Measurements from ENCODE around the gene FAM184A. TPM values are rescaled to one million over a fixed set of nuclear protein-coding genes. Genes with fewer than 3 reads are reported as not detected.
A peak's percentile ranks its signal among the peaks of the same experiment; 100 is the strongest.

FAM184A gene
- total RNA-seq, 2 experiments from 2014 or later: 3.7 to 6.0 TPM

DNA sequence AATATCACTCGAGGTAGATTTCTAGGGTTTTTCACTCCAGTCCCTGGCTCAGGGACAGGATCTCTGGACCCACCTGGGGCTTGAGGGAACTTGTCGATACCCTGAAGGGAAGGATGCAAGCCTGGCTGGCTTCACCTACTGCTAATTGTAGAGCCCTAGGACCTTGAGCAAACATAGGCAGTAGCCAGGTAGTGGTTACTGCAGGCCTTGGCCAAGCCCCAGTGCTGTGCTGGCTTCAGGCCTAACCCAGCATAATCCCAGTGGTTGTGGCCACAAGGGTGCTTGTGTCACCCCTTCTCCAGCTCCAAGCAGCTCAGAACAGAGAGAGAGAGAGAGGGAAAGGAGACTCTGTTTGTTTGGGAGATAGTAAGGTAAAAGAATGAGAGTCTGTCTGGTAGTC is 137.7 kb downstream of the FAM184A start:
- CTCF ChIA-PET: no interaction called here
- peaks cover 6% of the 10 kb centered on the region for H3K4me1 Mint-ChIP-seq
- H3K27me3 Mint-ChIP-seq: peaks cover 18% of the 10 kb centered on the region
- no peak overlapping the region for H3K27ac Mint-ChIP-seq
- DNase-seq (no peak), ATAC-seq (peak; percentile 16)
- peaks cover 42% of the 10 kb centered on the region for H3K36me3 Mint-ChIP-seq
- H3K4me3 Mint-ChIP-seq: no peak overlapping the region
- H3K9me3 Mint-ChIP-seq (ENCODE audit: low read depth): peaks cover 27% of the 10 kb centered on the region

DNA sequence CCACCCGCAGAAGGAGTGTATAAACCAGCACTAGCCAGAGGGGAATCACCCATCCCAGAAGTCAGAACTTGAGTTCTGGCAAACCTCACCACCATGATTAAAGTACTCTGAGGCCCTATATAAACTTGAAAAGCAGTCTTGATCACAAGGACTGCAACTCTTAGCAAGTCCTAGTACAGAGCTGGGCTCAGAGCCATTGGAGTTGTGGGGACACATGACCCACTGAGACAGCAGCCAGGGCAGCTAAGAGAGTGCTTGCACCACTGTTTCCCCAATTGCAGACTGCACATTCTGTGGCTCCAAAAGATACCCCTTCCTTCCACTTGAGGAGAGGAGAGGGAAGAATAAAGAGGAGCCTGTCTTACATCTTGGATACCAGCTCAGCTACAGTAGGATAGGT is 138.8 kb downstream of the FAM184A start:
- Mint-ChIP-seq H3K4me1 (peaks cover 12% of the 10 kb centered on the region), H3K27me3 (peaks cover 10% of the 10 kb centered on the region), H3K27ac (no peak overlapping the region), H3K9me3 (ENCODE audit: low read depth) (peaks cover 18% of the 10 kb centered on the region), H3K4me3 (no peak overlapping the region), H3K36me3 (peaks cover 33% of the 10 kb centered on the region)
- ATAC-seq (no peak), DNase-seq (no peak)
- CTCF ChIA-PET: interaction anchor here (1.0 kb wide), 1 partner anchor 57 kb away, joined by 3 read pairs; no protein-coding TSS in a partner anchor

DNA sequence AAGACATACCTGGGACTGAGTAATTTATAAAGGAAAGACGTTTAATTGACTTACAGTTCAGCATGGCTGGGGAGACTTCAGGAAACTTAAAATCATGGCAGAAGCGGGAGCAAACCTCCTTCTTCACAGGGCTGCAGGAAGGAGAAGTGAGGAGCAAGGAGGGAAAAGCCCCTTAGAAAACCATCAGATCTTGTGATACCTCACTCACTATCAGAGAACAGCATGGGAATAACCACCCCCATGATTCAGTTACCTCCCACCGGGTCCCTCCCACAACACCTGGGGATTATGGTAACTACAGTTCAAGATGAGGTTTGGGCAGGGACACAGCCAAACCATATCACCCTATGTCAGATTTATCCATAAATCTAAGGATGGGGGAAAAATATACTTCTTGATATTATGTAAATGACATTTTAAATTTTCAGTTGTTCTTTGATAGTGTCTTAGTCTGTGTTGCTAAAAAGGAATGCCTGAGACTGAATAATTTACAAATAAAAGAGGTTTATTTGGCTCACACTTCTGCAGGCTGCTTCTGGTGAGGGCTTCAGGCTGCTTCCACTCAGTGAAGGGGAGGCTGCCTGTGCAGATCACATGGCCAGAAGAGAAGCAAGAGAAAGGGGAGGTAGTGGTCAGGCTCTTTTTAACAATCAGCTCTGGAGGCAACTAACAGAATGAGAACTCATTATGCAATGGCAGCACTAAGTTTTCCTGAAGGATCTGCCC is 142.3 kb downstream of the FAM184A start:
- no peak for ATAC-seq
- Mint-ChIP-seq H3K27me3 (no peaks in the 10 kb centered on the region), H3K4me1 (peaks cover 33% of the 10 kb centered on the region), H3K36me3 (peaks cover 41% of the 10 kb centered on the region), H3K9me3 (ENCODE audit: low read depth) (peaks cover 4% of the 10 kb centered on the region), H3K27ac (no peak overlapping the region), H3K4me3 (no peak overlapping the region)
- DNase-seq: no peak
- CTCF ChIA-PET: no interaction called here

DNA sequence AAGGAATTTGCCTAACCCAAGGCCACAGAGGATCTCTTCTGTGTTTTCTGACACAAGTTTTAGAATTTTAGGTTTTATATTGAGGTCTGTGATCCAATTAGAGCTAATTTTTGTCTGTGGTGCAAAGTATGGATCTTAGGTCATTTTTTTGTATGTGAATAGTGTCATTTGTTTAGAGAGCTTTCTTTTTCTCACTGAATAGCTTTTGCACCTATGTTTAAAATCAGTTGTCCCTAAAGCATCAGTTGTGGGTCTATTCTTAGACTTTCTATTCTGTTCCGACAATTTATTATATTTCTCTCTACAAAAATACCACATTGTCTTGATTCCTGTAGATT is 143.2 kb downstream of the FAM184A start:
- Mint-ChIP-seq H3K4me3 (peak overlapping the region; percentile 79), H3K27me3 (no peaks in the 10 kb centered on the region), H3K36me3 (peaks cover 45% of the 10 kb centered on the region), H3K9me3 (ENCODE audit: low read depth) (peaks cover 4% of the 10 kb centered on the region), H3K27ac (peak overlapping the region; percentile 93), H3K4me1 (peaks cover 39% of the 10 kb centered on the region)
- no peak for DNase-seq
- CTCF ChIA-PET: interaction anchor here (0.9 to 2.1 kb wide), 4 partner anchors 38 to 175 kb away, joined by 3 to 8 read pairs (median 5); partner anchors contain the start of gene FAM184A
- no peak for ATAC-seq

DNA sequence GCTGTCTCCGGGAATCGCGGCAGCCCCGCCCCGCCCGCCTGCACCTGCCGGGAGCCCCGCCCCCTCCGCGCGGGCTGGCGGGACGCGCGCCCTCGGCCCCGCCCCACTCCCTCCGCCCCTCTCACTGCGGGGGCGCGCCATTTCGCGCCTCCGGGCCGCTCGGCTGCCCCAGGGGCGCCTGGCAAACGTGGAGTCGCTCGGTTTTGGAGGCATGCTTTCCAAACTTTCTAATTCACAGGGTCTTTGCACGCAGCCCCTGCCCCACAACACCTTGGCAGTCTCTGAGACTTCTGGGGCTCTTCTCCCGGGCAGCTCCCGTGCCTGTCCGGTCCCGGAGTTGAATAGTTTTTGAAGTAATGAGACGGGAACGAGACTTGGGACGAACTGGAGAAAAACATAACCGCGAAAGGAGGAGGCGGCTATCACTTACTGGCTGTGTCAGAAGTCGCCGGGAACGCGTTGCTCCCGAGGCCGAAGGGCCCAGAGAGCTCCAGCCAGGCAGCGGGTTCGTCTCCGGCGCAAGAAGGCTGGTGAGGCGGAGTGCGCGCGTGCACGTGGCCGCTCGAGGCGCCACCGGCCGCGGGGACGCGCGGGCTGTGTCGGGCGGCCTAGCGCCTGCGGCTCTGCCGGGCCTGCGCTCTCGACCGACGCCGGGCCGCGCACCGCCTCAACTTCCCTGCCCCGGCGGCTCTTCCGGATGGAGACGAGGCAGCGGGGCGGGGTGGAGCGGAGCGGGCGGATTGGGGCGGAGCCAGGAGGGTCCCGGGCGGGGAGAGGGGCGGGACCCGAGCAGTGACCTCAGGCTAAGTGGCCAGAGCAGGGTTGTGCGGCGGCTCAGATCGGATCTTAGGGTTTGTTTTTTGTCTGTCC is 143.8 kb downstream of the FAM184A start, which contains the start of gene MCM9:
Gene MCM9 (minus strand): TSS at position 699 of the 870 bp plus-strand sequence. CDS start 3,436 bp downstream, outside the sequence.
- peaks cover 46% of the 10 kb centered on the region for H3K36me3 Mint-ChIP-seq
- peak within 1 kb of the TSS; percentile 93 for H3K27ac Mint-ChIP-seq
- CTCF ChIA-PET: interaction anchor here (0.9 to 2.1 kb wide), 4 partner anchors 38 to 176 kb away, joined by 3 to 8 read pairs (median 5); partner anchors contain the start of gene FAM184A
- no peaks in the 10 kb centered on the region for H3K27me3 Mint-ChIP-seq
- DNase-seq (peak; percentile 91), ATAC-seq (peak; percentile 95)
- peak within 1 kb of the TSS; percentile 79 for H3K4me3 Mint-ChIP-seq
- H3K4me1 Mint-ChIP-seq: peaks cover 39% of the 10 kb centered on the region
- peaks cover 4% of the 10 kb centered on the region for H3K9me3 Mint-ChIP-seq (ENCODE audit: low read depth)

DNA sequence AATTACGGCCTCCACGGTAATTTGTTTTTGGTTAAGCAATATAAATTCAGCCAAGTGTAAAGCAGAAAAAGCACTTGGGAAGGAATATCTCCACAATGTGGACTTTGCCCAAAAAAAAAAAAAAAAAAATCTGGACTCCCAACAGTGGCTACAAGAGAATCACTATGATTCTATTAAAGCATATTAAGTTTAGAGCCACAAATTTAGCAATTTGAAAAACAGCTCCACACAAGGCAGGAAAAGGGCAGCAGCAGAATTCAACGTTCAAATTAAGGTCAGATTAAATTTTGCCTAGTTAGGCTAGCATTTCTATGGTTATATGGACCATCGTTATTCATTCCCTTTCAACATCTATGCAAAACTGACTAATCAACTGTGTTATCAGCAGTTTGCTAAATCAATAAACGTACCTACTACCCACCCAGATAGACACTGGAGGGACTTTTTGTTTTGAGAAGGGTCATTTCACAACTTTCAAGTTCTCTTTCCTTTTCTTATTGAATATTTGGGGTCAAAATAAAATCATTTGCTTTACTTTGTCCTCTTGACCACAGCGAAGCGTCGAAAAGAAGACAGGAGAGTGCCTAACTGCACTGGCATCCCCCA is 144.5 kb downstream of the FAM184A start:
- ATAC-seq: no peak

DNA sequence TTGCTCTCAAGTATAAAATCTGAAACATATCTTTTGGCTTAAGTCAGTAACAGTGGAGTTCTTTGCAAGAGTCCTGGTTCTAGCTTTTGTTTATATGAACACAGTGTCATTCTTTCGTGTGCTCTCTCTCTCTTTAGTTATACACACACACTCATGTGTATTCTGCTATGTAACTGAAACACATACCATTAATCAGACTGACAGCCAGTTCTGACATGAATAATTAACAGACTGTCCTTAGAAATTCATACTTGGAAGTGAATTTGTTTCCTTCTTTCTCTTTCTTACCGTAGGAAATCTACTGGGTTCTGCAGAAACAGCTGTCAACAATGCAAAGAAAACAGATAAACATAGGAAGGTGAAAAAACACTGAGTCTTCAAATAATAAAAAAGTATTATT is 146.0 kb downstream of the FAM184A start:
- Mint-ChIP-seq H3K27ac (no peak overlapping the region), H3K36me3 (peaks cover 39% of the 10 kb centered on the region), H3K27me3 (no peaks in the 10 kb centered on the region), H3K9me3 (ENCODE audit: low read depth) (peaks cover 2% of the 10 kb centered on the region), H3K4me3 (no peak overlapping the region), H3K4me1 (peaks cover 41% of the 10 kb centered on the region)
- DNase-seq (no peak), ATAC-seq (no peak)
- CTCF ChIA-PET: no interaction called here

More for the DNA sequence above, 144.5 kb downstream of the FAM184A start:
- H3K27me3 Mint-ChIP-seq: no peaks in the 10 kb centered on the region
- H3K9me3 Mint-ChIP-seq (ENCODE audit: low read depth): peaks cover 4% of the 10 kb centered on the region
- peak overlapping the region; percentile 80 for H3K27ac Mint-ChIP-seq
- peaks cover 42% of the 10 kb centered on the region for H3K36me3 Mint-ChIP-seq
- H3K4me1 Mint-ChIP-seq: peaks cover 39% of the 10 kb centered on the region
- DNase-seq: no peak
- CTCF ChIA-PET: interaction anchor here (0.9 to 2.1 kb wide), 3 partner anchors 37 to 177 kb away, joined by 3 to 8 read pairs (median 7); partner anchors contain the start of gene FAM184A
- H3K4me3 Mint-ChIP-seq: peak overlapping the region; percentile 79

DNA sequence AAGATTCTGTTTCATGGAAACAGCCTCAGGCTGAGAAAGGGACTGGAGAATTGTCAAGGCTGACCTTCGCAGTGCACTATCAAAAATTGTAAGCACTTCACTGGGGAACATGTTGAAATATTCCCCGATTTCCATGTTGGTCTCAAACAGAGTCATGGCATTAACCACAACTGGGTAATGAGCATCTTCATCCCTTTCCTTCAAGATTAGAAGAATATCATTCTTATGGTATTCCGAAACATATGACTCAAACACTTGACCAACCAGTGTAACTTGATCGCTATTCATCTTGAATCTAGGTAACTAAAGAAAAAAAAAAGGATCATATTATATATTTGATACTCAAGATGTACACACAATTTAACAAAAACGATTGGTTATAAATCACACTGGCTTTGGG is 147.0 kb downstream of the FAM184A start:
- no peak for DNase-seq
- H3K36me3 Mint-ChIP-seq: peaks cover 37% of the 10 kb centered on the region
- peaks cover 39% of the 10 kb centered on the region for H3K4me1 Mint-ChIP-seq
- no peak overlapping the region for H3K27ac Mint-ChIP-seq
- H3K9me3 Mint-ChIP-seq (ENCODE audit: low read depth): no peaks in the 10 kb centered on the region
- no peak for ATAC-seq
- no peaks in the 10 kb centered on the region for H3K27me3 Mint-ChIP-seq
- CTCF ChIA-PET: no interaction called here
- no peak overlapping the region for H3K4me3 Mint-ChIP-seq

DNA sequence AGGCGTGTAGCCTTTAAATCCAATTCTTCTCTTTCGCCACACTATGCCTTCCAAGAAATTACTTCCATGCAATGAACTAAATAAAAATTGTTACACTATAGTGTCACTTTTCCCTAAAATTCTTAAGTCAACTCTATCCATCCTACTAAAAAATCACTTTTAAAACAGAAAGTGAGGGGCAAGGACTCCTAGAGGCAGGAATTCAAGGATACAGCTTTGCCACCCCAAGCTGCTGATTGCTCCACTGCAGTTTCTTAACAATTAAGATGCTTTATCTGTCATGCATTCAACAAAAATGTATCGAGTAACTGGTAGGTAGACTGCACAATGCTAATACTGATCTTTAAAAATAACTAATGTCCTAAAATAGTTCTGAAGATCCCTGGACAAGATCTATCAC is 147.8 kb downstream of the FAM184A start:
- CTCF ChIA-PET: no interaction called here
- DNase-seq (no peak), ATAC-seq (no peak)
- Mint-ChIP-seq H3K4me1 (peaks cover 36% of the 10 kb centered on the region), H3K27me3 (no peaks in the 10 kb centered on the region), H3K9me3 (ENCODE audit: low read depth) (no peaks in the 10 kb centered on the region), H3K36me3 (peaks cover 39% of the 10 kb centered on the region), H3K4me3 (no peak overlapping the region), H3K27ac (no peak overlapping the region)

DNA sequence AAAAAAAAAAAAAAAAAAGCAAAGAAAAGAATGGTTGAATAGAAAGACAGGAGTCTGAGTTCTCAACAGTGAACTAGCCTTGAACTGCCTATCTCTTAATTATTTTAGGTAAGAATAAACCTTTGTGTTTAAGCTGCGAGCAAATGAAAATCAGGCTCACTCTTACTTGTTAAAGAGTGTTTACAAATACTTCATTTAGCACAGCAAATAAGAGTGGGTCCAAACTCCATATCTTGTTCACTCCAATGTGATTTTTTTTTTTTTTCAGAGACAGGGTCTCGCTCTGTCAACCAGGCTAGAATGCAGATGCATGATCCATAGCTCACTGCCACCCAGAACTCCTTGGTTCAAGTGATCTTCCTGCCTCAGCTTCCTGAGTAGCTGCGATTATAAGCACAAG is 155.4 kb downstream of the FAM184A start:
- CTCF ChIA-PET: interaction anchor here (0.7 to 1.4 kb wide), 3 partner anchors 14 to 241 kb away, joined by 3 read pairs; partner anchors contain the start of gene ASF1A
- Mint-ChIP-seq H3K9me3 (ENCODE audit: low read depth) (no peaks in the 10 kb centered on the region), H3K27me3 (no peaks in the 10 kb centered on the region), H3K4me3 (no peak overlapping the region), H3K27ac (no peak overlapping the region), H3K36me3 (peaks cover 53% of the 10 kb centered on the region), H3K4me1 (peaks cover 7% of the 10 kb centered on the region)
- ATAC-seq (no peak), DNase-seq (no peak)

DNA sequence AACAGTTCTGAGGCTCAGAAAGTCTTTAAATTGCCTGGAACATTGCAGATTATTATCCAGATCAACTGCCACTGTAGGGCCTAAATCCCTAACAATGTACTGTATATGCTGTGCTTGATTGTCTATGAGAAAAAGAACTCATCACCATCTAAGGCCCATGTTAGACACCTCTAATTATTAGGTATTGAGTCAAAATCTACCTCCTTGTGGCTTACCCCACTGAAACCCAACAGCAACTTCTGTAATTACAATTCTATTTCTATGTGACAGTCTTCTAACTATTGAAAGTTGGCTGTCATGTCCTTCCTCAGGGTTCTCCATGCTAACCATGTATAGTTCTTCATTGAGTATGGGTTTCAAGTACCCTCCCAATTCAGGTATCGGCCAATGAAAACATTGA is 157.4 kb downstream of the FAM184A start:
- DNase-seq (no peak), ATAC-seq (no peak)
- CTCF ChIA-PET: no interaction called here
- Mint-ChIP-seq H3K36me3 (peaks cover 45% of the 10 kb centered on the region), H3K9me3 (ENCODE audit: low read depth) (no peaks in the 10 kb centered on the region), H3K27me3 (no peaks in the 10 kb centered on the region), H3K27ac (no peak overlapping the region), H3K4me3 (no peak overlapping the region), H3K4me1 (peaks cover 3% of the 10 kb centered on the region)

DNA sequence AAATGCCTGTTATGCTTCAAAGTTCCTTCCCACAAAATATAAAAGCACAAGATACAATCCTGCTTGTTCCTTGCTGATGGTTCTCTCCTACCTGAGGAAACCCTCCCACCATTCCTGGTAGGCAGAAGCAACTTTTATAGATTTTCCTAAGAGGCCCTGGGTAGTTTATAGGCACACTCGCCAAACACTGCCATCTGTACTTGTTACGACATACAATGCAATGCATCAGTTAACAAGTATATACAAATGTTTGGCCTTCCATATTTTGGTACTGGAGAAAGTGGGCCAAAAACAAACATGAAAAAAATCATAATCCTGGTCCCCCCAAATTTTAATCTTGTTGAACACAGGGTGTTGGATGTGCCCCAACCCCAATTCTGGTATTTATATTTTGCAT is 160.1 kb downstream of the FAM184A start:
- no peak overlapping the region for H3K4me3 Mint-ChIP-seq
- no peak for DNase-seq
- no peaks in the 10 kb centered on the region for H3K9me3 Mint-ChIP-seq (ENCODE audit: low read depth)
- no peaks in the 10 kb centered on the region for H3K27me3 Mint-ChIP-seq
- H3K4me1 Mint-ChIP-seq: peaks cover 3% of the 10 kb centered on the region
- no peak overlapping the region for H3K27ac Mint-ChIP-seq
- CTCF ChIA-PET: no interaction called here
- ATAC-seq: no peak
- peaks cover 51% of the 10 kb centered on the region for H3K36me3 Mint-ChIP-seq

DNA sequence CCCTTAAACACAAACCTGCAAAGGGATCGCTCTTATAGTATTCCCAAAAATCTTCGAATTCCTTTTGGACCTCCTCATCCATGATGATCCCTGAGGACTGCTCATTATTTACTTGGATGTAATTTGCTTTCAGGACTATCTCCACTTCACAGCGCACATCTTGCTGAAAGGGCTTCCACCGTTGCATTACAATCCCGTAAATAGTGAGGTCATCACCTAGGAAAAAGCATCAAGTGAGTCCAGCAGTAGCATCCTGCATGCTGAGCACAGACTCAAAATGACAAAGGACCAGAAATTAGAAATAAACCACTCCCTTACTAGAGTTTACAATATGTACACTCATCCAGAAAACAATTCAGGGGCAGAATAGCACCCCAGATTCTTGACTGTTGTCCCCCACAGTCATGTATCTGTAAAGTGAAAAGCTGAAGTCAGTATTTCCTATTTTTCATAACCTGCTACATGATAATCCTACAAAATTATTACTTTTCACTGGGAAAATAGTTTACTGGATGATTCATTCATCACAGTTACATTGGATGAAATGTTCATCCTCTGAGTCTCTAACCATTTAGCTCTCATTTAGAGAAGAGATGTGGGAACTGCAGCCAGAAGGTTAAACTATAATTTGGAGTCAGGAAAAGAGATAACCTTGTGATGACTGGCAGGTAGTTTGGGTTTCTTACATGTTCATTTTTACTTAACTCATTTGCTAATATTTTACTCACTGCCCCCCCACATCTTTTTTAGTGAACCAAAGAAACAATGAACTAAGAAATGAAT is 160.7 kb downstream of the FAM184A start:
- CTCF ChIA-PET: no interaction called here
- peaks cover 53% of the 10 kb centered on the region for H3K36me3 Mint-ChIP-seq
- no peak for DNase-seq
- H3K4me3 Mint-ChIP-seq: no peak overlapping the region
- no peak overlapping the region for H3K27ac Mint-ChIP-seq
- H3K4me1 Mint-ChIP-seq: peaks cover 3% of the 10 kb centered on the region
- H3K9me3 Mint-ChIP-seq (ENCODE audit: low read depth): no peaks in the 10 kb centered on the region
- no peaks in the 10 kb centered on the region for H3K27me3 Mint-ChIP-seq
- ATAC-seq: no peak
